GM03348 (cell line): Measurements from ENCODE around the gene TCF23.
"Not testable (repeated sequence)": the region's sequence is repeated elsewhere in the genome, so short reads cannot be mapped to it uniquely, and the experiment has no call there.

ENCODE experiments used
- DNase-seq: peaks from one replicate; pipeline ENCODE4 v3.0.0; 2012; ENCODE audit warnings: low spot score

TCF23 gene

GRCh38 chr2:27191070-27191829 is 42.4 kb downstream of the TCF23 start:
- peak; percentile 79 for DNase-seq

- DNase-seq, result no peak
Measured at GRCh38 chr2:27194538-27195354, 45.9 kb downstream of the TCF23 start.

- DNase-seq, result not testable (repeated sequence)
Measured at GRCh38 chr2:27195799-27196198, 47.0 kb downstream of the TCF23 start.

GRCh38 chr2:27198068-27198467 is 49.3 kb downstream of the TCF23 start:
- DNase-seq, result not testable (repeated sequence)

GRCh38 chr2:27198627-27199026 is 49.8 kb downstream of the TCF23 start:
- DNase-seq, result no peak

GRCh38 chr2:27199241-27199640 is 50.4 kb downstream of the TCF23 start:
- DNase-seq, result no peak

GRCh38 chr2:27201675-27202074 is 52.9 kb downstream of the TCF23 start:
- no peak for DNase-seq

- DNase-seq, result no peak
Measured at GRCh38 chr2:27202854-27203253, 54.0 kb downstream of the TCF23 start.

GRCh38 chr2:27203741-27204140 is 54.9 kb downstream of the TCF23 start:
- DNase-seq, result no peak

GRCh38 chr2:27204566-27204965 is 55.8 kb downstream of the TCF23 start:
- DNase-seq, result no peak

- DNase-seq, result no peak
Measured at GRCh38 chr2:27205206-27205605, 56.4 kb downstream of the TCF23 start.

- no peak for DNase-seq
Measured at GRCh38 chr2:27206346-27206745, 57.5 kb downstream of the TCF23 start.
